Fibroblast of mammary gland (primary cell): ENCODE measurements around the gene CHST8.
A peak's percentile ranks its signal among the peaks of the same experiment; 100 is the strongest.

Source experiments
- DNase-seq: peaks from one replicate; pipeline ENCODE4 v3.0.0-alpha.2; 2010; ENCODE audit warnings: low read depth
- H3K4me3 ChIP-seq: 2 replicates; pipeline ENCODE4 v1.5.1; 2011; ENCODE audit warnings: low read depth, mild to moderate bottlenecking, low read length, moderate library complexity; ENCODE audit not compliant: control insufficient read depth
- CTCF ChIP-seq: conservative IDR thresholded peaks from 2 replicates; pipeline ENCODE4 v1.5.1; 2011; ENCODE audit warnings: low read depth, low read length, inconsistent platforms; ENCODE audit not compliant: control insufficient read depth, insufficient read depth

Gene CHST8

GRCh38 chr19:33811736-33812387, 190.1 kb downstream of the CHST8 start:
- DNase-seq = no peak
- TF ChIP-seq CTCF = no peak
- H3K4me3 ChIP-seq = no peak overlapping the region

DNA sequence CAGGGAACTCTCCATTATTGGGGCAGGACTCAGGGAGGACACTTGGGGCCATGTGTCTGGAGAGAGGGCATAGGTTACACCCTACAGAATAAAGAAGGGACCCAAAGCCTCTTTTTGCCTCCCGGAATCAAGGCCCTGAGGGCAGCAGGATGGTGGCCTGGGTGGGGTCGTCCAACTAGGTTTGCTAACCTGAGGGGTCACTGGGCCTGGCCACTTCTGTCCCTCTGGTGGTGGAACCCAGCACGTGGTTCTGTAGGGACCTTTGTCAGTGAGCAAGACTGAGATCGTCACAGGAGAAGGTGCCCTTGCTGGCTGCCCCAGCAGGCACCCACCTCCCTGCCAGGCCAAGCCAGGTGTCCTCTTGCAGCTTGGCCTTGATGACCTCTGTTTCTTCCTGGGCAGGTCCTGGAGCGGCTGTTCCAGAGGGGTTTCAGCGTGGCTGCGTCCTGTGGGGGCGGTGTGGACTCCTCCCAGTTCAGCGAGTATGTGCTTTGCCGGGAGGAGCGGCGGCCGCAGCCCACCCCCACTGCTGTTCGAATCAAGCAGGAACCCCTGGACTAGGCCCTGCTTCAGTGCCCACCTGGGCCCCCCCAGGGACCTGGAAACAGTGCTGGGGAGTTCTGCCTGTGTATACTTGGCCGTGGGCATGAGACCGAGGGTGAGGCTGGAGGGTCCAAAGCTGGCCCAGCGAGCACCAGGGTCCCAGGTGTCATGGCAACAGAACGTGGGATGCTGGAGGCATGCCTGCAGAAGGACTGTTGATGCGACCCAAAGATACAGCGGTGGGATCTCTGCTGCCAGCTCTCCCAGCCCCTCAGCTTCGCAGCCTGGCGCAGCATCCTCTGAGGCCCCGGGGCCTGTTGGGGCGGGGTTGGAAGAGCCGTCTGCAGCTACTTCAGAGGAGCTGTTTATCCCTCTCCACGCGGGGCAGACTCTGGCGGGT, 190.9 kb downstream of the CHST8 start:
- H3K4me3 ChIP-seq = no peak overlapping the region
- no peak for DNase-seq
- TF ChIP-seq CTCF = no peak

- no peak overlapping the region for H3K4me3 ChIP-seq
- no peak for TF ChIP-seq CTCF
- no peak for DNase-seq
These were observed 191.8 kb downstream of the CHST8 start for GRCh38 chr19:33813391-33814101.

GRCh38 chr19:33814181-33815165, 192.7 kb downstream of the CHST8 start:
- no peak for TF ChIP-seq CTCF
- H3K4me3 ChIP-seq = no peak overlapping the region
- no peak for DNase-seq

- no peak for TF ChIP-seq CTCF
- no peak overlapping the region for H3K4me3 ChIP-seq
- DNase-seq = peak; percentile 35
These were observed 193.9 kb downstream of the CHST8 start for GRCh38 chr19:33815380-33816340.
